PC-9 (cell line): ENCODE data around the gene TMEM266.

Source experiments
- CTCF ChIP-seq: fragments of 200-600 bp; sonication (generic); conservative IDR thresholded peaks from 2 replicates; pipeline ENCODE4 v1.6.1; 2017; ENCODE audit warnings: mixed run types, antibody characterized with exemption, mild to moderate bottlenecking, moderate library complexity
- EZH2 ChIP-seq: fragments of 200-600 bp; sonication (generic); IDR thresholded peaks from 2 replicates; pipeline ENCODE4 v1.8.0; 2017; ENCODE audit warnings: antibody characterized with exemption, low read depth

- TF ChIP-seq CTCF (no peak), EZH2 (no peak)
These were observed 54.8 kb downstream of the TMEM266 start for GRCh38 chr15:76114561-76114960.
